Activated naive CD4-positive, alpha-beta T cell (primary cell): ENCODE measurements around the gene IYD.

ENCODE experiments used
- DNase-seq, 4 experiments: peaks; one replicate each; lab custom pipeline; 2025; lab: John Stamatoyannopoulos, UW

The IYD gene, protein sequence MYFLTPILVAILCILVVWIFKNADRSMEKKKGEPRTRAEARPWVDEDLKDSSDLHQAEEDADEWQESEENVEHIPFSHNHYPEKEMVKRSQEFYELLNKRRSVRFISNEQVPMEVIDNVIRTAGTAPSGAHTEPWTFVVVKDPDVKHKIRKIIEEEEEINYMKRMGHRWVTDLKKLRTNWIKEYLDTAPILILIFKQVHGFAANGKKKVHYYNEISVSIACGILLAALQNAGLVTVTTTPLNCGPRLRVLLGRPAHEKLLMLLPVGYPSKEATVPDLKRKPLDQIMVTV

DNA sequence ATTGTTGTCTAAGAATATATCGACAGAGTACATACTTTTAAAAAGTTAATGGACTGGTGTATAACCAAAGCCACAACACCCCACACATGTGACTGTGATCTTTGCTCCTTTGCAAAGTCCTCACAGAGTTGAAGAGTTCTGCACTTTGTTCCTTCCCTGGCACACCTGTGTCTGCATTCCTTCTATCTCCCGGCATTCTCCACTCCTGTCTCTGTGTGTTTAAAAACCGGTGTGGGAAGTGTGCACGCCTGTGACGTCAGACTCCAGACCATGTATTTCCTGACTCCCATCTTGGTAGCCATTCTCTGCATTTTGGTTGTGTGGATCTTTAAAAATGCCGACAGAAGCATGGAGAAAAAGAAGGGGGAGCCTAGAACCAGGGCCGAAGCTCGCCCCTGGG, at the start of gene IYD:
TSS of gene IYD (plus strand) at position 251 of the 400 bp plus-strand sequence. CDS start at position 271, 20 bp downstream.
- no peak for DNase-seq

DNA sequence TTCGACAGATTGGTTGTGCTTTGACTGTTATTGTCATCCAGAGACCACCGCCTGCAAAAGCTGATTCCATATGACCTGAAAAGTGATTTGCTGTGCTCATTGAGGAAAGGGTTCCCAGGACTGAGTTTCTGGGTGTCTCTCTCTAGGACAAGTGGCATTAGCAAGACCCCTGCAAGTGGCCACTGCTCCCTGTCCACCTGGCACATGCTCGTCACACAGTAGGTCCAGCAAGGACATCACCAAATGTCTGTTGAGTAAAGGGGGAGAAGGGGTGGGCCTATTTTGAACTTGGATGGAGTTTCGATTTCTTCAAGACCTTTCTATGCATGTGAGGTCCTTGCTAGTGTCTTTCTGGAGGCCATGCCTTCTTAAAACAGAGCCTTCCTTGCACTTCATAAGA, 48.9 kb upstream of the IYD start:
- no peak for DNase-seq

DNA sequence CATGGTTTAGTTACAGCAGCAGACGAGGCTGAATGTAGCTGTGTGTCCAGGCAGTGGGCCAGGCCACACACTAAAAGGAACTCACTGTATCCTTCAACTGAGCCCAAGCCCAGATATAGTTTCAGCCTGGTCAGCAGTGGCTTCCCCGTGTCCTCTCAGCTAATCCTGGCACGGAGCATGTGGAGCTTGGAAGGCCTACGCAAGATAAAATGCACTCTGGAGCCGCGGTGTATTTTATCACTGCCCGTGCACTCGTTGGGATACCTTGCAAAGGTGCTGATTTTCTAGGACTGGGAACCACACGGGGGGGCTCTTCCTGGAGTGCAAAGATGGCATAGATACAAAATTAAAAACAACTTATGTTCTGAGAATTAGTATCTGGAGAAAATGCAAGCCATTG, 48.4 kb upstream of the IYD start:
- no peak for DNase-seq

DNA sequence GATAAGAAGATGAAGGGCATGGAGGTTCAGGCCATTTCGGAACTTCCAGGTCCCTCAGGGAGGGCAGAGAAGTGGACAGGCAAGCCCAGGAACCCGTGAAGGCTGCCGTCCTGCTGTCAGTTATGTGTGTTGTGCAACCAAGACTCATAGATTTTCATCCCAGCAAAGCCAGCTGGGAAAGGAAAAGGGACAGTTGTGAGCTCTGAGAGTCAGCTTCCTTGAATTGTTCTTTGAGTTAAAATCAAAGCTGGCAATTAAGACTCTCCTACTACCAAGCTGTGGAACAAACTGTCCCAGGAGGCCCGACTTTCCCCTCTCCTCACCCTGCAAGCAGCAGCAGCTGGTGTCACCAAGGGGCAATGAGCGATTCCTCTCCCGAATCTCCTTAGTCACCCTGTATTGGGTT, 46.3 kb upstream of the IYD start:
- DNase-seq = no peak

DNA sequence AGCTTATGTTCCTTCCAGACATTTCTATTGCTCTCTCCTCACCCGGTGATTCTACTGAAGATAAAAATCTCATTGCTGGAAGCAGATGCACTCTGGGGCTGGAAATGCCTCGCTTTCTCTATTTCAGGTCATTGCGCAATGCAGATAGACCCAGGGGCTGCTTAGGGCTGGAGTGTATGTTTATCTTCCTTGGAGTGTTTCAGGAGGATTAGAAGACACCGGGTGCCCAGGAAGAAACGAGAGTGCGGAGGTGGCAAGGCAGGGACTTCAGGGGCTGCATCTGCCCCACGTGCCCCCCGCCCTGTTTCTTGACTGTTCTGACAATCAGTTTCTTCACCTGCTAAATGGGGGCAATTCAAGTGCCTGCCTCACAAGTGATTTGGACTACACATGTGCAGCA, 45.6 kb upstream of the IYD start:
- DNase-seq = no peak

DNA sequence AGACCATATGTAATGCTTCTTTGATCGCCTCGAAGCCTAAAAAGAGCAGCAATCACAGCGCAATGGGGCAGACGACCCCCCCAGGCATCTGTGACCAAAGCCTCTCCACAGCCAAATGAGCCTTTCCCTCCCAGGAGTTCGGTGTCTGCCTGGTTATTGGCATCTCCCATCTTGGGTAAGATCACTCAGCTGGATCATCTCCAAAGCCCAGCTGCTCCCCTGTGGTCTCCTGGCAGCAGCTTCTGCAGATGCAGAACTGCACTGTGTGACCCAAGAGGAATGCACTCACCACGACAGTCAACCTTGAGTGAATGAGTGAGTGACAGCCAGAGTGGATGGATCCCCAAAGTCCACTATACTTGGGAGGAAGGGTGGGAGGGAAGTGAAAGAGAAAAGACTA, 44.8 kb upstream of the IYD start:
- DNase-seq = no peak

DNA sequence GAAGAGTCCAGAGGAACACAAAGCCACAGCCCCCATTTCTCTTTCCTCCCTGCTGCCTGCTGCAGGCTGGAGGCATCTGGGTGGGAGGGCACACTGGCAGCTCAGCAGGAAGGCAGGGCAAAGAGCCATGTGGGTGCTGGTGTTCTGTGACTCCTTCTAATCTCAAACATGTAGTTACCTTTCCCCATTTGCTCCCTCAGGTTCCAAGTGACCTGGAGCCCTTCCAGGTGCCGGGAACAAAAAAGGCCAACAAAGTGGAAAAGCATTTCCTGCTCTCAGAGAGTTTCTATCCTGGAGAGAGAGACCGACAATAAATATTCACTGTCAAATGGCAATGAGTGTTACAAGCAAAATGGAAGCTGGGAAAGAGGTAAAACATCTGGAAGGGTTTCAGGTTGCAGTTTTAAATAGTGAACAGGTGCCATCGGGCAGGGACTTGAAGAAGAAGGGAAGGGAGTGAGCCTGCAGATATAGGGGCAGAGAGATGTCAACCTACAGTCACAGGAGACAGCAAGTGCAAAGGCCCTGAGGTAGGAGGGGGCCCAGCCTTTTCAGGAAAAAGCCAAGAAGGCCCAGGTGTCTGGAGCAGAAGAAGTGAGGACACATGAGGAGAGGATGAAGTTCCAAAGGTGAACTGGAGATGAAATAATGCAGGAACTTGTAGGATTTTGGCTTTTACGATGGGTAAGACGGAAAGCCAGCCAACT, 43.6 kb upstream of the IYD start:
- no peak for DNase-seq

DNA sequence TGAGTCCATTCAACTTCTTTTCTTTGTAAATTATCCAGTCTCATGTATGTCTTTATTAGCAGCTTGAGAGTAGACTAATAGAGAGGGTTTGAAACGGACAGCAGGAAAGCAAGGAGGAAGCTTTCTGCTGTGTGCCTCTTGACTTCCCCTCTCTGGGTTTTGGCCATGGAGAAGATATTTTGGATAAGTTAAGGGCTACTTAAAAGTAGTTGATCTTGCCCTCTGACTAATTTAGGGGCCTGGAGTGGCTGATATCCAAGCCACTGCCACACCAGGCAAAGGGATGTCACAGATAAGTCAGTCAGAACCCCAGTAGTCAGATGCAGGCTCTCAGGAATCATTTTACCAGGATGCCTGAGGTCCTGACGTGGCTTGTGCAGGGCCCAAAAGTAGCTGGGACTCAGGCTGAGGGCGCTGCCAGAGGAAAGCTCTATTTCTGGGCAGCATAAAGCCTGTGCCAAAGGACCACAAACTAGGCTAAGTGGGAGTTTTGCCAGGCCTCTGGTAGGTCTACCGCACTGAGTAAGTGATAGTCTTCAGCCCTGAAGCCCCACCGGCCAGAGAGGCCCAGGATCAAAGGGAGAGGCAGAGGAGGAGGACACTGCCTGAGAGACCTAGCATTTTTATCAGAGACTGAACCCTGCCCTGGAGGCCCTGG, 41.6 kb upstream of the IYD start:
- no peak for DNase-seq

DNA sequence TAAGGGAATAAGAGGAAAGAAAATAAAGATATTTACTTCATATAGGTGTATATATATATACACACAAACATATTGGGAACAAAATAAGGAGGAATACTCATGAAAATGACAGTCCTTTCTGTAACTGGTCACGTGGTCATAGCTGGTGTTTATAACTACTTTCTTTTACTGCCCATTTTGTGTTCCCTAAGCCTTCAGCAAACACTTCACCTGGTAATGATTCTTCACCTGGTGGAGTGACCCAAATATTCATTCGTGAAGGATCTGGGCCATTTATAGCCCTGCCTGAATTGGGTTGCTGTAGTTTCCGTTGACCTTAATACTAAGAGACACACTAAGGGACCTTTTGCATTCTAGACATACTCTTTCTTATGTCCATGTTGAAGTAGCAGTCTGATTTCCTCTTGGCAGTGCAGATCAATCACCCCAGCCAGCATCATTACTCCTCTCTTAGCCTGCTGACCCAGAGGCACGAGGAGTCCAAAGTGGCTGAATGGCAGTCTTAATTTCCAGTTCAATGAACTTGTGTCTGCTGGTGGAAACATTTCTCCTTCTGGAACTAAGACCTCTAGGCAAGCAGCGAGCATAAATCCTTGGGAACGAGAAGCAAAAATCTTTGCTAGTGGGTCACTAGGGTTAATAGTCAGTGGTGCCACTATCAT, 39.9 kb upstream of the IYD start:
- no peak for DNase-seq

DNA sequence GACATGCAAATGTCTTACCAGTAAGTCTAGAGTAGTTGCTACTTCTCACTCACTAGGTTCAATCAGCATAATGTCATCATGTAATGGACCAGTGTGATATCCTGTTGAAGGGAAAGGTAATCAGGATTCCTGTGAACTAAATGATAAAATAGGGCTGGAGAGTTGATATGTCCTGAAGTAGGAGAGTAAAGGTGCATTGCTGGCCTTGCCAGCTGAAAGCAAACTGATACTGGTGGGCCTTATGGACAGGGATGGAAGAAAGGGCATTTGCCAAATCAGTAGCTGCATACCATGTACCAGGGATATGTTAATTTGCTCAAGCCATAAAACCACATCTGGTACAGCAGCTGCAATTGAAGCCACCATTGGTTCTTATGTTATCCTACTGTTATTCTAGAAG, 37.5 kb upstream of the IYD start:
- no peak for DNase-seq

DNA sequence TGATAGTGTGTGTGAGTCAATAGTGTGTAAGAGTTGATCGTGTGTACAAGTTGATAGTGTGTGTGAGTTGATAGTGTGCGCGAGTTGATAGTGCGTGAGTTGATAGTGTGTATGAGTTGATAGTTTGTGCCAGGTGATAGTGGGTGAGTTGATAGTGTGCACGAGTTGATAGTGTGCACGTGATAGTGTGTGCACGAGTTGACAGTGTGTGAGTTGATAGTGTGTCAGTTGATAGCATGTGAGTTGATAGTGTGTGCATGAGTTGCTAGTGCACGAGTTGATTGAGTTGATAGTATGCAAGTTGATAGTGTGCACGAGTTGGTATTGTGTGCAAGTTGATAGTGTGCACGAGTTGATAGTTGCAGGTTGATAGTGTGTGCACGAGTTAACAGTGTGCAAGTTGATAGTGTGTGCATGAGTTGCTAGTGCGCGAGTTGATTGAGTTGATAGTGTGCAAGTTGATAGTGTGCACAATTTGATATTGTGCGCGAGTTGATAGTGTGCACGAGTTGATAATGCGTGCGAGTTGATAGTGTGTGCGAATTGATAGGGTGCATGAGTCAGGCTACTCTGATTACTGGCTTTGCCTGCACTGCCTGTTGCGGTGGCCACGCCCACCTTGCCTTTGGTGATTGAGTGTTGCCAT, 35.8 kb upstream of the IYD start:
- no peak for DNase-seq

DNA sequence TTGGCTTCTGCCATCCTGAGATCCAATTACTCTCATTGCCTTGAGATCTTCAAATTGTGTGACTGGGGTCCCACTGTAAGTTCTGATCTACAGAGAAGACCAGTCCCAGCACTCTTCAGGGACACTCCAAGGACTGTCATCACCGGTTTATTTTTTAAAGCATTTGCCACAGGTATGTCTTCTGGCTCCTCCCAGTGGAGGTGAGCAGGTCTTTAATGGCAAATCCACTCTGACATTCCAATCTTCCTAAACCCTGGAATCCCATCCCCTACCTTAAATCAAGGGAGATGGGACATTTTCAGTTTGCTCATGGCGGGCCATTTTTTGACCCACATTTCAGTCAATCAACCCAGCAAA, 35.2 kb upstream of the IYD start:
- DNase-seq = no peak

DNA sequence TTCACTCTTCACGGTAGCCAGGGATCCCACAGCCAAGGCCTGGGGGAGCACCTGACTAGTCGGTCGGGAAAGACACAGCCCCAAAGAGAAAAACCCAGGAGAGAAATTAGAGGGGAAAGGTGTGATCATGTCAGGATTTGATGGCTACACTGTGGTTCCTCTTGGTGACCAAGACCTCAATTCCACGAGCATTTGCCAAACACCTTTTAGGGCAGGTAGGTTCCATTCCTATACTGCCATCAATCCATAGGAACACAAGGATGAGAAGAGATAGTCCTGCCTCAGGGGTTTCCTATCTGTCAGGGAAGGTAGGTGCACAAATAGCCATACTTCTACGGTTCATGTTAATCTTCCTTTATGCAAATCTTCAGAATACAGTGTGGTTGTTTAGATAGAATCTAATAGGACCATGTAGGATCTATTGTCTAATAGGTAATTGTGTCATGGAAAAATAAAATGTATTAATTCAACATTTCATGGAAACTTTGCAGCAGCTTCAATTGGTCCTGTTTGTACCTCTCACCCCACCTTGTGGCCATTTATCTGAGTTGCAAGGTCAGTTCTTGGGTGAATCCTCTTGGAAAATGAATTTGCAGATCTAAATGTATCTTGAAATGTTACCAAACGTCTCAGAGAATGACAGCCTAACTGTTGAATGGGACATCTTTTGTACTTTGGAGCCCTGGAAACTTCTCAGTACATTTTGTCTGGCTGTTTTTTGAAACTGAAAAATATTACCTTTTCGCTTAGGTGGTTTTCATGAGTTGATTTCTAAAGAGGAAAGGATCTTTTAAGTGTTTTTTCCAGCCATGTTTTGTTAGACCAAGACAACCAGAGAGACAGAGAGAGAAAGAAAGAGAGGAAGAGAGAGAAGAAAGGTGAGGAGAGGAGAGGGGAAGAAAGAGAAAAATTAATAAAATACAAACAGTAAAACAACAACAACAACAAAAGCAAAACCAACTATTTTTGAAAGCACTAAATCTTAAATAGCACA, 33.7 kb upstream of the IYD start:
- DNase-seq = no peak

DNA sequence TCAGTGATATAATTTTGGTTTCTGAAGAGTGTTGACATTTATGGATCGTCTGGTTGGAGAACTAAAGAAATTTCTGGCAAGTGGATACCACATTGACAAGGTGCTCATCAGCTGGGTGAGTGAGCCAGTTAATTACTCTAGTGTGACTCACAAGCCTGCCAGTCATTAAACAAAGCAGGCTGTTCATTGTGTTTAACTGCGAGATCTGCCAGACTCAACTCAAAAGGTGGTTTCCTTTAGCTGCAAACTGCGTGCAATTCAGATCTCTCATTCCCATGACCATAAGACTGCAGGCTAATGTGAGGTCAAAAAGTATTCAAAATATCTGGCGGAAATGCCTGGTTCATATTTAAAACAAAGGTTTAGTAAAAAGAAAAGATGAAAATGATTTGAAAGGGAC, 32.5 kb upstream of the IYD start:
- no peak for DNase-seq

DNA sequence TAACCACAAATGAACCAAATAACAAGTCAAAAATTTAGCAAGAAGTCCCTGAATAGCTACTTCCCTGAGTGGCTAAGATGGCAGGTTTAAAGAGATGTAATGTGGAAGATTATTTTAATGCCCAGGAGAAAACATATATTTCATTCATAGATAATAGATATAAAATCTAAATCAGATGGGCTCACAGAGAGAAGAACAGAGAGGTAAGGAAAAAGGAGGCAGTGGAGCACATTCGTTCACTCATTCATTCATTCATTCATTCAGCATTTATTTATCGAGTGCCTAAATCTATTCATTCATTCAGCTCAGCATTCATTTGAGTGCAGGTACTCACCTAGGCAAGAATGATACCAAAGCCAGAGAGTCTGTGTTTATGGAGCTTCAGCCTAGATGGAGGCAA, 32.1 kb upstream of the IYD start:
- no peak for DNase-seq

DNA sequence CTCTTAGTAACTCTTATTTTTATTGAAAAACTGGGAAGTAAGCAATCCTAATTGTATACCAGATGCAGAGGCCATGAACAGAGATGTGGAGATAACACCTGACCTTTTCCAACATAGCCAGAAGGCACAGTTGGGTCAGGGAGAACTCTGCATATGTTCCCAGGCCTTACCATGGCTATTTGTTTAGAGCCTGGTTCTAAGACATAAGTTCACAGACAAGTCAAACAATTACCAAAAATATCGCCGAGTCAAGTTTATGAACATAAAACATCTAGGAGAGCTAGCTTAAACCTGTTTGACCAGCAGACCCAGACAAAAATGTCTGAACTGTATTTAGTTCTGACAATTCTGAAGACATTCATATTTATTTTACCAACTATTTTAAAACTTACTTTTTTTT, 26.7 kb upstream of the IYD start:
- no peak for DNase-seq

DNA sequence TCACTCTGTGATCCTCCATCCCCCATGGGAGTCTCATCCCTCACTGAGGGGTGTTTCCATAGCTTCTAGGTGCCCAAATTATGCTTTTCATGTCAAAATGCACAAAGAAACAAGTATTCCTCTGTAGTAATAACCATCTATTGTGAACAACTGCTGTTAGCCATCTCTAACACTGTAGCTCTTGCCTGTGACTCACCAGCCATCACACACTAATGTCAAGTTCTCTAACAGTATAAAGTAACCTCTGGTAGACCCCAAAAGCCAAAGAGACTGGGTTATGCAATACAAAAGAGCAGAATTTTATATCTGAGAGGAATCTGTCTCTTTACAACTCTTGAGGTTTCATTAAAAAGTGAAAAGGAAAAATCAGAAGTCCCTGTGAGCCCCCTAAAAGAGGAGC, 25.4 kb upstream of the IYD start:
- DNase-seq = no peak

DNA sequence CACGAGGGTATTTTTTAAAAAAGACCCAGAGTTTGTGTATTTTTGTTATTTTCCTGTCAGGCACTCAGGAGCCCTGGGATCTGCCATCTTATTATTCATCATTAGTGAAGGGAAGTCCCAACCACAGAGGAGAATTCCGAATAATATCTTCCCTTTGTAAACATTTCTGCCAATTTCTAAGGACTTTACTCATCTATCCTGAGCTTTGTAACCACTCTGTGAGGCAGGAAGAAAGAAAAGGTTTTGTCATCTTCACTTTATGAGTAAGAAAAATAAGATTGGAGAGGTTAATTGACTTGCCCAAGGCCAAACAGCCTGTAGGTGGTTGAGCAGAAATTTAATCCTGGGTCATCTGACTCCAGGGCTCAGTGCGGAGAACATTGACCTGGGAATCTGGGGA, 23.0 kb upstream of the IYD start:
- no peak for DNase-seq

DNA sequence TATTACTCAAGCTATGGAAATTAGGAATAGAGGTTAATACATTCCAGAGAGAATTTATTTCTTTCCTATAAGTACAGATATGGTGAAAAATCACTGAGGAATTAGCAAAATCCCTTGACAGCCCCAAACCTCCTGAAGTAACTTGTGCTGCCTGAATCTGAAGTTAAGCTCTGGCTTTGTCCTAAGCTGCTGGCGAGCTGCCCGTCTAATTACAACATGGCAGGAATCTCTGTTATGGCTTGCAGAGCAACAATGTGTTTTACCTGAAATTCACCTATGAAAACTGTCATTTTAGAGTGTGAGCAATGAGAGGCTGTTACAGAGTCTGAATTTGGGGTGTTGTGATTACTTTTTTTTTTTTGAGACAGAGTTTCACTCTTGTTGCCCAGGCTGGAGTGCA, 22.5 kb upstream of the IYD start:
- no peak for DNase-seq

DNA sequence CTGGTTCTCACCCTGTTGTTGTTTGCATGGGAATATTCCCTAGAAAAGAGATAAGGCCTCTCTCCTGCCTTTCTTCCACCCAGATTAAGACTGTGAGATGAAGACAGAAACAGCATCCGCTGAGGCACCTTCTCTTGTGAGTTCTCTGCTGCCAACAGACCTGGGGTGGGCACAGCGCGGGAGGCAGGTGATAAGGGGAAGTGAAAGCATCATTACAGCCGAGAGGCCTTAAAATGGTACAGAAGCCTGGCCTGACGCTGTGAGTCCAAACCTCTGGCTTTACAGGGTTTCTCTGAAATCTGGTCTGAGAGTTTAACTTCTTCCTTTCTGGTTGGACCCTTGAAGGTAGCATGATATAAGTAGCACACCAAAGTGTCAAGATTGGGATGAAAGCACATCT, 21.0 kb upstream of the IYD start:
- no peak for DNase-seq

DNA sequence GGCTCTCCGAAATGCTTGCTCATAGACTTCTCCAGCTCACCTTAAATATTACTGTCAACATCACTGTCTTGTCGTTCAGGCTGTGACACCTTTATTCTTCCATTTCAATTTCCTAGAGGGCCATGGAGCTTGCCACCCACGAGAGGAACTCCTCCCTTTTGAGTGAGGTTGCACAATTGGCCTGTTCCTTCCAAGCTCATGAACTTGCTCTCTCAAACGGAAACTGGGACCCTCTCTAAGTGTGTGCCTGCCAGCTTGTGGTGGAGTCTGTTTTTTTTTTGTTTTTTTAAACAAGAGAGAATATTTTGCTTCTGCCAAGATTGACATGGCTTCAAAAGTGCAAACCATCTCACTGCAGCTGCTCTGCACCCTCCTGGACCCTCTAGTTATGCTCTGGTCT, 19.3 kb upstream of the IYD start:
- DNase-seq = no peak
